Measurements from ENCODE around the gene DENND1A. TPM values are rescaled to one million over a fixed set of nuclear protein-coding genes. Genes with fewer than 3 reads are reported as not detected.
"Not testable (repeated sequence)": the region's sequence is repeated elsewhere in the genome, so short reads cannot be mapped to it uniquely, and the experiment has no call there.

DENND1A gene
- polyA plus RNA-seq, 6 donors from 2014 or later = 4.0 to 9.5 (median 5.3) TPM

DNA sequence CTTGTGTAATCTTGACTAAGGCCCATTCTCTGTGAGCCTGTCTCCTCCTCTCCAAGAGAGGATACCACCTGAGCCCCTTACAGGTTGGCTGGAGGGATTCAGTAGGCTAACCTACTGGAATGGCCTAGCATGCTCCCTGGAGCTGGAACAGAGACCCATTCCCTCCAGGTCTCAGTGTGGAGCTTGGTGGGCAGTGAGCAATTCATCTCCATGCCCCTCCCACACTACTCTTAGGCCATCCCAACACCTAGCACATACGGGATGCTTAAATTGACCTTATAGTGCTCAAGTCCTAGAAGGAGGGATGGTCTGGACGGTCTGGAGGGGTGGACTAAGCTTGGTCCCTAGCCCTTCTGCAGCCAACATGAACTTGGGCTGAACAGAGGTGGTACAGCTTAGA is 498.3 kb downstream of the DENND1A start:
- H3K27me3 Mint-ChIP-seq = no peaks in the 10 kb centered on the region
- peaks cover 41 to 42% of the 10 kb centered on the region in 2 donors for H3K36me3 Mint-ChIP-seq
- H3K4me1 Mint-ChIP-seq = peaks cover 18 to 29% (median 21%) of the 10 kb centered on the region in 3 donors
- H3K27ac Mint-ChIP-seq = no peak overlapping the region
- DNase-seq (no peak), ATAC-seq (ENCODE audit: low read depth in 2 of 2) (no peak)
- H3K9me3 Mint-ChIP-seq = peaks cover 0 to 6% (median 4%) of the 10 kb centered on the region in 7 donors
- no peak overlapping the region for H3K4me3 Mint-ChIP-seq

DNA sequence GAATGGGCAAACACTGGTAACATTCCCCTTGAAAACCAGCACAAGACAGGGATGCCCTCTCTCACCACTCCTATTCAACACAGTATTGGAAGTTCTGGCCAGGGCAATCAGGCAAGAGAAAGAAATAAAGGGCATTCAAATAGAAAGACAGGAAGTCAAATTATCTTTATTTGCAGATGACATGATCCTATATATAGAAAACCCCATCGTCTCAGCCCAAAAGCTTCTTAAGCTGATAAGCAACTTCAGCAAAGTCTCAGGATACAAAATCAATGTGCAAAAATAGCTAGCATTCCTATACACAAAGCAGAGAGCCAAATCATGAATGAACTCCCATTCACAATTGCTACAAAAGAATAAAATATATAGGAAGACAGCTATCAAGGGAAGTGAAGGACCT is 501.5 kb downstream of the DENND1A start:
- Mint-ChIP-seq H3K36me3 (peaks cover 30 to 31% of the 10 kb centered on the region in 2 donors), H3K4me1 (peaks cover 24 to 37% (median 29%) of the 10 kb centered on the region in 3 donors), H3K27ac (peak overlapping the region in 1 of 6 donors; percentile 13)
- DNase-seq; H3K9me3 Mint-ChIP-seq; ATAC-seq (ENCODE audit: low read depth in 2 of 2); H3K27me3 Mint-ChIP-seq; H3K4me3 Mint-ChIP-seq: not testable (repeated sequence)

DNA sequence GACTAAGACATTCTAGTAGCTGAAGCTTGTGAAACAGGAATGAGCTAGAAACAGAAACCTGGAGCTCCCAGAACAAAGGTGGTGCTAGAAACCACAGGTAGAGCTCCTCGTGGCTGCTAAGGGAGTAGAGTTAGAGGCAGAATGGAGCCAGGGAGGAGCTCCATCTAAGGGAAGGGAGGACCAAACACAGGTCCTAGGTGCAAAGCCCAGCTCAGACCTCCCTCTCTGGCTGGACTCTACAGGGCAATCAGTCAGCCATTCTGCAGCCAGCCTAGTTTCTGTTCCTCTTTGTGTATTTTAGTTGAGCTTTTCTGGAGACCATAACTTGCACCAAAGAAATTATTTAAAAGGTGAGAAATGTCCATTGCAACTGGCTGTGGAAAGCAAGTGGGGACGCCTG is 503.5 kb downstream of the DENND1A start:
- H3K9me3 Mint-ChIP-seq = peaks cover 0 to 6% (median 3%) of the 10 kb centered on the region in 7 donors
- no peak for DNase-seq
- no peaks in the 10 kb centered on the region for H3K27me3 Mint-ChIP-seq
- peak overlapping the region; percentile 15 to 74 (median 35) for H3K27ac Mint-ChIP-seq
- H3K36me3 Mint-ChIP-seq = peaks cover 19 to 31% of the 10 kb centered on the region in 2 donors
- no peak overlapping the region for H3K4me3 Mint-ChIP-seq
- ATAC-seq (ENCODE audit: low read depth in 2 of 2) = no peak
- peaks cover 24 to 37% (median 29%) of the 10 kb centered on the region in 3 donors for H3K4me1 Mint-ChIP-seq

DNA sequence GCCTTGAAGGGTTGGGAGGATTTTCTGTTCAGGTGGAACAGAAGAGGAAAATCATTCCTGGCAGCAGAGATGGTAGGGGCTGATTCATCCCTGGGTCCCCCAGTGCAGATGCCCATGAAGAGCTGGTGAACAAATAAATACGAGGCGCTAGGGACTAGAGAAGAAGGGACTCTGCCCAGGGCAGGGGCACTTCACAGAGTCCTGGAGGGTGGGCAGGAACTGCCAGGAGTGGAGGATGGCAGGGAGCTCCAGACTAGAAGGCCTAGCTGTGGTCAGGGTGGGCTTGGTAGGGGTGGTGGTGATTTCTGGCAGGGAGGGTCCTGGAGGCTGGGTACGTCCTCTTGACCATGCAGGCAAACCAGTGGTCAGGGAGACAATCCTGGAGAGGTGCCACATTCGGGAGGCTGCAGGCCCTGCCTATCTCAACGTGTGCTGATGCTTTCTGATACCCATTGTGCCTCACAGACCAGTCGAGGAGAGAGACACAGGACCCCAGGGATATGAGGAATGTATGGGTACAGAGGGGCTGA is 504.0 kb downstream of the DENND1A start:
- peaks cover 24 to 37% (median 29%) of the 10 kb centered on the region in 3 donors for H3K4me1 Mint-ChIP-seq
- peaks cover 19 to 27% of the 10 kb centered on the region in 2 donors for H3K36me3 Mint-ChIP-seq
- H3K4me3 Mint-ChIP-seq = no peak overlapping the region
- peak overlapping the region in 4 of 6 donors; percentile 7 to 48 (median 26) for H3K27ac Mint-ChIP-seq
- H3K9me3 Mint-ChIP-seq = peaks cover 0 to 6% (median 3%) of the 10 kb centered on the region in 7 donors
- DNase-seq = no peak
- H3K27me3 Mint-ChIP-seq = no peaks in the 10 kb centered on the region
- no peak for ATAC-seq (ENCODE audit: low read depth in 2 of 2)

DNA sequence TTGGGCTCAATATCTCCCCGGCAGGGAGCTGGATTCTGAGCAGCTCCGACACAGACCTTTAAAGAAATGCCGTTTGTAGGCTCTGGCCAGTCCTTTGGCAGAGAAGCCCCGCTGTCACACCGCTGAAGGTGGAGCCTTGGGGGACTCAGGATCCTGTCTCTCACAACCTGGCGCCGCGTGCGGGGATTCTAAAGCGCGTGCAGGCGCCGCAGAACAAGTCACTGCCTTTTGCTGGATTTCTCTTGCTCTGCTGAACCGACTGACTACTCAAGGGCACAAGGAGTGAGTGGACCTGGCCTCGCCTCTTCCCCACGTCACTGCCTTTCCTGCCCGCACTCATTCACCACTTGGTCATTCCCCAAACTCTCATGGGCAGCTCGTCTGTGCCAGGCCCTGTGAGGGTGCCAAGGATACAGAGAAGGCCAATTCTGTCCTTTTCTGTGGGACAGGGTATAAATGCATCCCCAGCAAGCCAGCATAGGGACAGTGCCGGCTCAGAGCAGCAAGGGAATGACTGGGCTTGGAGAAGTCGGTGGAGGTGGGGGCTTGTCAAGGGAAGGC is 504.6 kb downstream of the DENND1A start:
- H3K4me1 Mint-ChIP-seq = peaks cover 24 to 37% (median 29%) of the 10 kb centered on the region in 3 donors
- no peak overlapping the region for H3K4me3 Mint-ChIP-seq
- peaks cover 0 to 2% (median 1%) of the 10 kb centered on the region in 7 donors for H3K9me3 Mint-ChIP-seq
- peak overlapping the region in 1 of 6 donors; percentile 49 for H3K27ac Mint-ChIP-seq
- no peaks in the 10 kb centered on the region for H3K27me3 Mint-ChIP-seq
- peaks cover 14 to 21% of the 10 kb centered on the region in 2 donors for H3K36me3 Mint-ChIP-seq
- no peak for DNase-seq
- ATAC-seq (ENCODE audit: low read depth in 2 of 2) = no peak

DNA sequence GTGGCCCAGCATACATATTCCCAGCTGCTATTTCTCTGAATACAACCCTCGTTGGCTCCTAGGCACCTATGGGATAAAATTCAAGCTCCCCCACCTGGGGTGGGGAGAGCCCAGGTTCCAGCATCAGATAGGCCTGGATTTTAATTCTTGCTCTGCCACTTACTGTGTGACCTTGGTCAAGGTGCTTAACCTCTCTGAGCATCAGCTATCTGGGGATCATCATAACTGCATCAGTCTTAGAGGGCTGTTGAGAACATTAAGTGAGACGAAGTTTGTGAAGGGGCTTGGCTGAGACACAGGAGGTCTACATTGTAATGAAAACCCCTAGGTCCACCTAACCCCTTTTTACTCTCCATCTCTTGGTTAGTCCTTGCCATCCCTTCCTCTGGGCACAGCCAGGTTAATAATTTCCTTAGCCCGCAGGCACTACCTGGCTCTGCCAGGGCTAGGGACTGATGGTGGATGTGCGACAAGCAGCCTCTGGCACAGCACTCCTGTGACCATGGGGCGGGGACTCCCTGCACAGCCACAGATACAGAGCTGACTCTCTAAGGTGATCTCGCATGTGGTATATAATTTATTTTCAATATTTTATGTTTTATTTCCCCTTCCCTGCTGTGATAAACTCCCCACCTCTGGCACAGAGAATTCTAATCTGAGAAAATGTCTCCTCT is 505.2 kb downstream of the DENND1A start:
- H3K27ac Mint-ChIP-seq = no peak overlapping the region
- DNase-seq (no peak), ATAC-seq (ENCODE audit: low read depth in 2 of 2) (no peak)
- H3K9me3 Mint-ChIP-seq = no peaks in the 10 kb centered on the region
- no peaks in the 10 kb centered on the region for H3K27me3 Mint-ChIP-seq
- H3K4me3 Mint-ChIP-seq = no peak overlapping the region
- peaks cover 8 to 19% of the 10 kb centered on the region in 2 donors for H3K36me3 Mint-ChIP-seq
- peaks cover 24 to 37% (median 29%) of the 10 kb centered on the region in 3 donors for H3K4me1 Mint-ChIP-seq

DNA sequence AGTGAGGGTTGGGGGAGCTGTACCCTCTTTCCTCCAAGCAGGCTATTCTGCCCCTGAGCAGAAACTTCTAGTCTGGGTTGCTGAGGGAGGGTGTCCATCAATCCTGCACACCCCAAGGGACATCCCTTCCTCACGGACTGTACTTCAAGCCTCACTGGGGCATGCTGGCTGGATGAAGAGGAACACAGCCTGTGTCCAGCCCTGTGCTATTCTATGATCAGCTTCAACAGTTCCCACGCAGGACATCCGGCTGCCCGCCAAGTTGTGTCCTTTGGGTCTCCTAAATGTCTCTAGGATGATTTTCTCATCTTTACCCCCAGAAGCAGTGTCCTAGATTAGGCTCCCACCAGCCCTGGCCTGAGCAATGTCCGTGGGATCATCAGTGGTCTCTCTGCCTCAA is 505.8 kb downstream of the DENND1A start:
- DNase-seq (no peak), ATAC-seq (ENCODE audit: low read depth in 2 of 2) (no peak)
- no peak overlapping the region for H3K4me3 Mint-ChIP-seq
- H3K27me3 Mint-ChIP-seq = no peaks in the 10 kb centered on the region
- peaks cover 8 to 19% of the 10 kb centered on the region in 2 donors for H3K36me3 Mint-ChIP-seq
- H3K4me1 Mint-ChIP-seq = peaks cover 24 to 32% (median 29%) of the 10 kb centered on the region in 3 donors
- peak overlapping the region in 1 of 6 donors; percentile 26 for H3K27ac Mint-ChIP-seq
- no peaks in the 10 kb centered on the region for H3K9me3 Mint-ChIP-seq

DNA sequence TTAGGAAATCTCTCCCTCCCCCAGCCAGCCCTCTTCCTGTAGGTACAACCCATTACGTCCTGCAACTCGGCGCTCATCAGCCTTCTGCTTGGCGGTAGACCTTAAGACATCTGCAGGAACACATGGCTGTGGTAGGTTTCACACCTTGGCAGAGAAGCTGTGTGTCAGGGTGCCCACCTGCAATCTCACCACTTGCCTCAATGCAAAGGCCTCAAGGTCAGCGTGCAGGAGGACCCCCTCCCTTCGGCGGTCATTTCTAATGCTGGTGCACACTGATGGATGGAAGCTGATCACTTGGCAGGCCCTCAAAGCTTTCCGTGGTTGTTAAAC is 506.6 kb downstream of the DENND1A start:
- Mint-ChIP-seq H3K36me3 (peaks cover 13 to 24% of the 10 kb centered on the region in 2 donors), H3K9me3 (no peaks in the 10 kb centered on the region), H3K4me1 (peaks cover 18 to 24% (median 22%) of the 10 kb centered on the region in 3 donors), H3K27ac (no peak overlapping the region), H3K4me3 (no peak overlapping the region), H3K27me3 (no peaks in the 10 kb centered on the region)
- ATAC-seq (ENCODE audit: low read depth in 2 of 2) (no peak), DNase-seq (no peak)

DNA sequence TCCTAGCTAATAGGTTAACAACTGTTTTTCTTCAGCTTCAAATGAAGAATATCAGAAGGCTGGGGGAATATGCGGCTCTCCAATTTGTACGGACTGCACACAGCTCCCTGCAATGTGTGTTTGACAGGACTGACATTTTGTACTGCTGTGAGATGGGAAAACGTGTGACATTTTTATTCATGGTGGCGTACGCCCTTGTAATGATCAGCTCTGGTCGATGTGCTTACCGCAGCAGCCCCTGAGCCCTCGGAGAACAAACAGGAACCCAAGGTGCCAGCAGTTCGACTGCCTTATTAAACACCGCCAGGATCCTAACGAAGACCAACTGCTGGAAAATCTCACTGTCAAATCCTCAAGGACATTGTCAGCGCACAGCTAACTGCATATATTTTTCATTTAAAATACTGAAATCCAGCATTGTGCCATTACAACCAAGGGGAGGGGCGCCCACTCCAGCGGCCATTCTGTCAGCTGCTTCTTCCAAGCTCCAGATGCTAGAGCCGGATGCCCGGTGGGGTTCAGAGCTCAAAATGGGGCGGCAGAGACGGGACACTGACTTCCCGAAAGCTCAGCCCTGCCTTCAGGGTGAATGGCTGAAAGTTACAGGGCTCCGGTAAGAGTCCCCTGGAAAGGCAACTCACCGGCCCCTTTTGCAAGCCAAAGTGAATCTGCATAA is 507.2 kb downstream of the DENND1A start:
- peaks cover 17 to 20% (median 18%) of the 10 kb centered on the region in 3 donors for H3K4me1 Mint-ChIP-seq
- H3K36me3 Mint-ChIP-seq = peaks cover 17 to 24% of the 10 kb centered on the region in 2 donors
- H3K27me3 Mint-ChIP-seq = no peaks in the 10 kb centered on the region
- no peaks in the 10 kb centered on the region for H3K9me3 Mint-ChIP-seq
- H3K27ac Mint-ChIP-seq = no peak overlapping the region
- H3K4me3 Mint-ChIP-seq = no peak overlapping the region
- DNase-seq (no peak), ATAC-seq (ENCODE audit: low read depth in 2 of 2) (no peak)

DNA sequence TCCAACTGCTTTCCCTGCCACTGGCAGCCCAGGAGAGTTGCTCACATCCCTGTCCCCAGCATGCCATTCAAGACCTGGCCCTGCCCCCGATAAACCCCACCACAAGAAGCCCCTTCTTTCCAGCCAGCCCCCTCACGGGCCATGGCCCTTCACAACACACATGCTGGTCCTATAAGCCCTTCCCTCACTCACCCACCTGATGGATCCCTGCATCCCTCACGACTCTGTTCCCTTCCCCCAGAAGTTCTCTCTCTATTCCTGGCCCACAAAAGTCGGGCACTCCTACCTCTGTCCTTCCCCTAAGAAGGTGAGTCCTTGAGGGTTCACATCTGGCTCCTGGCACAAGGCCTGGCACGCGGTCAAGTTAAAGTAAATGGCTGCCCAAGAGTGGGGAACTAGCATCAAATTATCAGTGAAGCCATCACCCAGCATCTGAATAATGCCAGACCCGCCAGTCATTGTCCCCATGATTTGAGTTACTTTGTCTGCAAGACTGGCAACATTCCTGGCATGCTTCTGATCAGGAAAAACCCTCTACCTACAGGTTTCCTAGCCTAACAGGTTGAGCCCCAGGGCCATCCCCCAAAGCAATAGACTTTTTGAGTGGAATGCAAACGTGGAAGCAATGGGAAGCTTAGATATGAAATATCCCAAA is 508.0 kb downstream of the DENND1A start:
- no peak for ATAC-seq (ENCODE audit: low read depth in 2 of 2)
- Mint-ChIP-seq H3K36me3 (peaks cover 15 to 19% of the 10 kb centered on the region in 2 donors), H3K9me3 (no peaks in the 10 kb centered on the region)

DNA sequence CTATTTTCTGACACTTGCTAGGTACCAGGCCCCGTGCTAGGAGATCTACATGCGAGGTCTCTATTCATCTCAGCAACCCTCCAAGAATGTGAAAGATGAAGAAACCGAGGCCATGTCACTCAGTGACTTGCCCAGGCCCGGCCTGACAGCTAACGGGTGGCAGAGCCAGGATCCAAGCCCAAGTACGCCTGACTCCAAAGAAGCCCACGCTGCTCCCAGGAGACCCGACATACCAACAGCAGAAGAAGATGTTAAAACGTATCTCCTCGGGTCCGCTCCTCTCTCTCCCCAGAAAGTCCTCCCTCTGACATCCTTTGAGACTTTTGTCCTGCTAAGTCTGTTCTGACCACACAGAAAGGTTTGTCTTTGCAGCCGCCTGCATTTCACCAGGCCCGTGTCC is 508.7 kb downstream of the DENND1A start:
- ATAC-seq (ENCODE audit: low read depth in 2 of 2) (no peak), DNase-seq (no peak)
- Mint-ChIP-seq H3K4me3 (no peak overlapping the region), H3K27me3 (no peaks in the 10 kb centered on the region), H3K27ac (peak overlapping the region in 1 of 6 donors; percentile 52), H3K4me1 (peaks cover 4 to 8% (median 4%) of the 10 kb centered on the region in 3 donors), H3K36me3 (peaks cover 21 to 24% of the 10 kb centered on the region in 2 donors), H3K9me3 (no peaks in the 10 kb centered on the region)

More for the DNA sequence above, 508.0 kb downstream of the DENND1A start:
- Mint-ChIP-seq H3K27me3 (no peaks in the 10 kb centered on the region), H3K27ac (peak overlapping the region in 1 of 6 donors; percentile 76), H3K4me1 (peaks cover 11 to 12% (median 11%) of the 10 kb centered on the region in 3 donors), H3K4me3 (no peak overlapping the region)
- DNase-seq = no peak

DNA sequence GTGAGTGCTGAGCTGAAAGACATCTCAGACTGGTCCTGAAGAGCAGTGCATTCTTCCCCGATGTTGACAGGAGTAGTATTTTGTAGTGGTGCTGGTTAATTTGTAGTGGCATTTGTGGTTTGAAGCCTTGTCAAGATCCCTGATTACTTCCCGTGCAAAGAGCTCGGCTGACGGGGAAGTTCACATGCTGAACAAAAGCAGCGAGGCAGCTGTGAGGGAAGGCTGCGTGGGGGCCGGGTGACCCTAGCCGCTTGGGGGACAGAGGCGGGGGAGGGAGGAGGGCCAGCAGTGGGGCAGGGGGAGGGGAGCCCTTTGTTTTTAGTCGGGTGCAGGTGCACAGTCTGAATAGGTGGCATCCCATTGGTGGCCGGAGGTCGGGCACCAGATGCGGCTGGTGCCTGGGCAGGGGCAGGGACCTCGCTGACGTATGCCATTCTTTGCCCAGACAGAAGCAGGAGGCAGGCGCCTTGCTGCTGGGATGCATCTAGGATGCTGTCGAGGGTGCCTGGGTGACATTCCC is 509.3 kb downstream of the DENND1A start:
- ATAC-seq (ENCODE audit: low read depth in 2 of 2) = no peak
- H3K4me3 Mint-ChIP-seq = no peak overlapping the region
- no peak for DNase-seq
- H3K4me1 Mint-ChIP-seq = peaks cover 0 to 2% (median 0%) of the 10 kb centered on the region in 3 donors
- H3K9me3 Mint-ChIP-seq = no peaks in the 10 kb centered on the region
- no peak overlapping the region for H3K27ac Mint-ChIP-seq
- peaks cover 23 to 26% of the 10 kb centered on the region in 2 donors for H3K36me3 Mint-ChIP-seq
- H3K27me3 Mint-ChIP-seq = no peaks in the 10 kb centered on the region

Data from naive B cell (primary cell).